Fibroblast of lung (primary cell): Measurements from ENCODE around the gene AQP12B.

ENCODE experiments used
- EZH2 ChIP-seq: IDR thresholded peaks from 2 replicates; pipeline ENCODE4 v1.5.1; 2012; ENCODE audit warnings: low read length, control low read depth, mild to moderate bottlenecking; ENCODE audit errors: missing control alignments
- TF ChIP-seq, protein P1 (sequence below), 2 donors: IDR thresholded peaks in 1 of 2; conservative IDR thresholded peaks in 1 of 2; 1 replicate in 1 of 2; 2 replicates in 1 of 2; pipeline ENCODE4 v1.5.1; 2011 to 2012; ENCODE audit warnings: low read length in 2 of 2, control low read depth in 1 of 2, inconsistent platforms in 1 of 2, low read depth in 1 of 2, mild to moderate bottlenecking in 1 of 2

DNA sequence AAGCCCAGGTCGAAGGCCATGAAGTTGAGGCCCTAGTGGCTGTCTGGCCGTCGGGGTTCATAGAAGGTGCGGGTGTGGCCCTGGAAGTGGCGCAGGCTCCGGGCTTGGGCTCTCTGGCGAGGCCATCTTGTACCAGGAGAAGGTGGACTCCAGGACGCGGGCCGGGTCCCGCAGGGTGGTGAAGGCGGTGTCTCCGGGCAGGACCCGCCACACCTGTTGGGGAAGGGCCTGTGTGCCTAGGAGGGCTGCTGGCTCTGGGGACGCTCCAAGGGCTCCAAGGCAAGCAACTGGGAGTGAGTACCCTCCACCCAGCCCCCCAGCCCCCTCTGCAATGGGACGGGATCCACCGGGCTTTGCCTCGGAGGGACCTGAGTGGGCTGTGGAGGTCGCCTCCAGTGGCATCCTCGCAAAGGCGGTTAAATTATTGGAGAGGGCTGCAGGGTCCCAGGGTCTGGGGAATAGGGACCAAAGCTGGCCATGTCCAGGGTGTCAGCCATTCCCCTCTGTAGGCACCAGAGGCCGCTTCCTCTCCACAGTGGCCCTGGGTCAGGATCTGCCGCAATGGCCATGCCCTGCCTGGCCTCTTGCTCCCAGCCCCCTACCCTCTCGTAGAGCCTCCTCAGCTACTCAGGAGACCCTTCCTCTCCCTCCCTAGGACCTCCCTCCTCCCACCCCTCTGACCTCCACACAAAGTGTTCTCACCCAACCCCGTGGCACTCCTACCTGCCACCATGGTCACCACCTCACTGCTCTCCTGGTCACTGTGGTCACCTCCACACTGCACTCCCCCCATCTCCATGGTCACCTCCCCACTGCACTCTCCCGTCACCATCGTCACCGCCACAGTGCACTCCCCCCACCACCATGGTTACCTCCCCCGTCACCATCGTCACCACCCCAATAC lies 19.3 kb upstream of the AQP12B start:
- no peak for TF ChIP-seq EZH2
- TF ChIP-seq, protein P1, sequence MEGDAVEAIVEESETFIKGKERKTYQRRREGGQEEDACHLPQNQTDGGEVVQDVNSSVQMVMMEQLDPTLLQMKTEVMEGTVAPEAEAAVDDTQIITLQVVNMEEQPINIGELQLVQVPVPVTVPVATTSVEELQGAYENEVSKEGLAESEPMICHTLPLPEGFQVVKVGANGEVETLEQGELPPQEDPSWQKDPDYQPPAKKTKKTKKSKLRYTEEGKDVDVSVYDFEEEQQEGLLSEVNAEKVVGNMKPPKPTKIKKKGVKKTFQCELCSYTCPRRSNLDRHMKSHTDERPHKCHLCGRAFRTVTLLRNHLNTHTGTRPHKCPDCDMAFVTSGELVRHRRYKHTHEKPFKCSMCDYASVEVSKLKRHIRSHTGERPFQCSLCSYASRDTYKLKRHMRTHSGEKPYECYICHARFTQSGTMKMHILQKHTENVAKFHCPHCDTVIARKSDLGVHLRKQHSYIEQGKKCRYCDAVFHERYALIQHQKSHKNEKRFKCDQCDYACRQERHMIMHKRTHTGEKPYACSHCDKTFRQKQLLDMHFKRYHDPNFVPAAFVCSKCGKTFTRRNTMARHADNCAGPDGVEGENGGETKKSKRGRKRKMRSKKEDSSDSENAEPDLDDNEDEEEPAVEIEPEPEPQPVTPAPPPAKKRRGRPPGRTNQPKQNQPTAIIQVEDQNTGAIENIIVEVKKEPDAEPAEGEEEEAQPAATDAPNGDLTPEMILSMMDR (conservative IDR thresholded peaks at IDR 0.05 in 1 of 2, IDR thresholded peaks at IDR 0.05 in 1 of 2; ENCODE audit: low read depth in 1 of 2, low read length in 2 of 2): no peak
